Stomach (tissue), 9 donors: Measurements from ENCODE around the gene NIN. TPM values are rescaled to one million over a fixed set of nuclear protein-coding genes. Genes with fewer than 3 reads are reported as not detected.

ENCODE experiments used
- DNase-seq, 2 donors: peaks; one replicate each; pipeline versions ENCODE4 v3.0.0 to v3.0.0-alpha.2; 2013 to 2019
- H3K27ac ChIP-seq, 5 donors: fragments of 200-600 bp in 4 of 5; sonication (generic) in 4 of 5; one replicate each; pipeline ENCODE4 v1.5.1; 2013 to 2019; ENCODE audit warnings: mild to moderate bottlenecking in 1 of 5, moderate library complexity in 1 of 5
- H3K27me3 ChIP-seq, 3 donors: fragments of 200-600 bp; sonication (generic); one replicate each; pipeline ENCODE4 v1.5.1; 2017 to 2019; ENCODE audit warnings: mixed run types in 1 of 3
- H3K36me3 ChIP-seq, 4 donors: fragments of 200-600 bp; sonication (generic); 1 replicate in 3 of 4; 2 replicates in 1 of 4; pipeline ENCODE4 v1.5.1; 2016 to 2019
- H3K4me1 ChIP-seq, 4 donors: fragments of 200-600 bp; sonication (generic); one replicate each; pipeline ENCODE4 v1.5.1; 2016 to 2019
- H3K4me3 ChIP-seq, 4 donors: fragments of 200-600 bp; sonication (generic) in 3 of 4; one replicate each; pipeline ENCODE4 v1.5.1; 2016 to 2019; ENCODE audit warnings: mild to moderate bottlenecking in 1 of 4
- H3K9me3 ChIP-seq, 4 donors: fragments of 200-600 bp; sonication (generic); one replicate each; pipeline ENCODE4 v1.5.1; 2016 to 2019
- EP300 ChIP-seq: sonication (generic); formaldehyde crosslinking; IDR thresholded peaks from one replicate; pipeline ENCODE4 v1.6.1; 2017; ENCODE audit warnings: antibody characterized with exemption
- POLR2A ChIP-seq, 4 donors: fragments of 450-650 bp; IDR thresholded peaks; one replicate each; pipeline ENCODE4 v1.6.1; 2016; ENCODE audit warnings: antibody characterized with exemption in 4 of 4, control low read depth in 2 of 4, mild to moderate bottlenecking in 1 of 4, moderate library complexity in 1 of 4
- POLR2AphosphoS5 ChIP-seq, 3 donors: sonication (generic); formaldehyde crosslinking; IDR thresholded peaks; one replicate each; pipeline ENCODE4 v1.6.1; 2016; ENCODE audit warnings: antibody characterized with exemption in 3 of 3
- WGBS, 5 donors: extraction: QIAGEN DNeasy Blood & Tissue Kit in 3 of 5; methylation state at CpG; one replicate each; pipeline versions ENCODE4 v1.1.5 to v1.1.7; 2013 to 2018; 5-methylcytosine and 5-hydroxymethylcytosine counted together
- intact Hi-C: fragments of 100-400 bp; cut with DNase I; formaldehyde crosslinking; loops from one replicate; pipeline ENCODE4 v1.15.1; 2023; ENCODE audit warnings: low total_unique reads
- polyA plus RNA-seq, 3 donors: library from polyadenylated mRNA; stranded (reverse); fragments of 200-250 nt; gene quantifications; one replicate each; pipeline ENCODE4 v1.2.3, GENCODE V29; 2013
- small RNA-seq, 4 donors: library from RNA; depleted of rRNA; stranded (forward); fragments of <200 nt; gene quantifications; one replicate each; pipeline ENCODE3, GENCODE V24; 2016
- total RNA-seq, 5 donors: library from RNA; depleted of rRNA; stranded (reverse); fragments of >200 nt; gene quantifications; one replicate each; pipeline versions ENCODE4 v1.1.0 to v1.2.3, GENCODE V29; 2014 to 2016
- TF ChIP-seq, protein P1 (sequence below), 7 experiments: fragments of 450-650 bp in 4 of 7; fragments of 200-600 bp in 3 of 7; sonication (generic) in 3 of 7; IDR thresholded peaks; one replicate each; pipeline ENCODE4 v1.5.1; 2016 to 2019; ENCODE audit warnings: antibody characterized with exemption in 7 of 7, control low read depth in 2 of 7, mild to moderate bottlenecking in 1 of 7
- donor health status: healthy with polysubstance abuse.
- donor health status: Bipolar disorder and iron deficiency.
- donor health status: healthy.

NIN gene
- total and polyA plus RNA-seq, 8 donors: 5.3 to 70.5 (median 20.5) TPM

DNA sequence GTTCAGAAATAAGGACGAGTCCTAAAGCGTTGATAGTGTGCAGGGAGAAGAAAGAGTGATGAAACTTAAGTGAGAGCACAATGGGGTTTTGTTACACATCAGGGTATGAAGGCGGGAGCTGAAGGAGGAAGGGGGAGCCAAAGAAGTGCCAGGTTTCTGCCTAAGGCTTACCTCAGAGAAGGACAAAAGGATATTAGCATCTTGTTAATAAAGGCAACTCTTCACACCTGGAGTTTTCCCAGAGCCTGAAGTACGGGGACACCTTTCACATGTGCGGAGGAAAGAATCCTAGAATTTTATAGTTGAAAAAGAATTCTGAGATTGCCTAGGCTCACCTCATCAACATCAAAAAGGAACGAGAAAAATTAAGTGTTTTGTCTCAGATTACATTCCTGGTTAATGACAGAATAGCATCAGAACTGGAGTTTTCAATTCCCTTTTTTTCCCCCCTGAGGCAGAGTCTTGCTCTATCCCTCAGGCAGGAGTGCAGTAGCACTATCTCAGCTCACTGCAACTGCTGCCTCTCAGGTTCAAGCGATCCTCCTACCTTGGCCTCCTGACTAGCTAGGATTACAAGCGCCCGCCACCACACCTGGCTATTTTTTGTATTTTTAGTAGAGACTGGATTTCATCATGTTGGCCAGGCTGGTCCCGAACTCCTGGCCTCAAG, 160.6 kb downstream of the NIN start:
- Histone ChIP-seq H3K27ac (no peak overlapping the region), H3K4me3 (no peak overlapping the region), H3K9me3 (no peaks in the 10 kb centered on the region), H3K4me1 (peaks cover 7 to 29% (median 16%) of the 10 kb centered on the region in 4 donors), H3K27me3 (no peaks in the 10 kb centered on the region), H3K36me3 (no peaks in the 10 kb centered on the region)
- intact Hi-C loops: no loop called here
- WGBS, 5 donors: 88 to 93% (median 89%) methylated on average over 10 of the region's 10 CpGs
- DNase-seq: no peak
- TF ChIP-seq, protein P1, sequence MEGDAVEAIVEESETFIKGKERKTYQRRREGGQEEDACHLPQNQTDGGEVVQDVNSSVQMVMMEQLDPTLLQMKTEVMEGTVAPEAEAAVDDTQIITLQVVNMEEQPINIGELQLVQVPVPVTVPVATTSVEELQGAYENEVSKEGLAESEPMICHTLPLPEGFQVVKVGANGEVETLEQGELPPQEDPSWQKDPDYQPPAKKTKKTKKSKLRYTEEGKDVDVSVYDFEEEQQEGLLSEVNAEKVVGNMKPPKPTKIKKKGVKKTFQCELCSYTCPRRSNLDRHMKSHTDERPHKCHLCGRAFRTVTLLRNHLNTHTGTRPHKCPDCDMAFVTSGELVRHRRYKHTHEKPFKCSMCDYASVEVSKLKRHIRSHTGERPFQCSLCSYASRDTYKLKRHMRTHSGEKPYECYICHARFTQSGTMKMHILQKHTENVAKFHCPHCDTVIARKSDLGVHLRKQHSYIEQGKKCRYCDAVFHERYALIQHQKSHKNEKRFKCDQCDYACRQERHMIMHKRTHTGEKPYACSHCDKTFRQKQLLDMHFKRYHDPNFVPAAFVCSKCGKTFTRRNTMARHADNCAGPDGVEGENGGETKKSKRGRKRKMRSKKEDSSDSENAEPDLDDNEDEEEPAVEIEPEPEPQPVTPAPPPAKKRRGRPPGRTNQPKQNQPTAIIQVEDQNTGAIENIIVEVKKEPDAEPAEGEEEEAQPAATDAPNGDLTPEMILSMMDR (IDR thresholded peaks at IDR 0.05): no peak
- TF ChIP-seq POLR2A (IDR thresholded peaks at IDR 0.05) (no peak), POLR2AphosphoS5 (IDR thresholded peaks at IDR 0.05) (no peak), EP300 (no peak)

Small RNAs within 50 kb of the gene (small RNA-seq; reads per million reads assigned to genes)
- 0 reads per million in 4 donors for gene RF00593

Other genes with a start within 250 kb of the NIN start
- 10 to 100 TPM; 11.2 to 58.0 (median 26.2) TPM for gene SAV1, start 162.9 kb downstream of the NIN start, total RNA-seq
- gene SAV1, start 162.9 kb downstream of the NIN start, polyA plus RNA-seq: 10 to 100 TPM; 19.0 to 37.0 (median 25.7) TPM
- gene ABHD12B, start 40.9 kb upstream of the NIN start, total RNA-seq: not detected
- under 1 TPM in 1 of 3 donors, not detected in 2; 0.23 TPM for gene ABHD12B, start 40.9 kb upstream of the NIN start, polyA plus RNA-seq
- gene PYGL, start 113.3 kb upstream of the NIN start, total RNA-seq: 10 to 100 TPM in 4 of 5 donors, 1 to 10 TPM in 1; 6.7 to 26.1 (median 17.4) TPM
- gene PYGL, start 113.3 kb upstream of the NIN start, polyA plus RNA-seq: 10 to 100 TPM; 10.4 to 35.6 (median 18.3) TPM